ENCODE measurements around the gene PRKCQ.

Gene PRKCQ

GRCh38 chr10:6491841-6492609, 88.1 kb downstream of the PRKCQ start:
- DNase-seq (ENCODE audit: extremely low spot score), result no peak
- ChIA-PET POLR2A (no interaction called here), CTCF (no interaction called here)
- TF ChIP-seq ELF4 (IDR thresholded peaks at IDR 0.05) (no peak), HDGF (IDR thresholded peaks at IDR 0.05; ENCODE audit: borderline replicate concordance) (no peak), LEF1 (IDR thresholded peaks at IDR 0.05; ENCODE audit: borderline replicate concordance) (no peak), FOXM1 (IDR thresholded peaks at IDR 0.05; ENCODE audit: borderline replicate concordance) (no peak), FOXA1 (IDR thresholded peaks at IDR 0.05) (no peak), TARDBP (IDR thresholded peaks at IDR 0.05) (no peak), ARNT (IDR thresholded peaks at IDR 0.05) (no peak)

- ChIA-PET CTCF (no interaction called here), POLR2A (no interaction called here)
- TF ChIP-seq L3MBTL2 (conservative IDR thresholded peaks at IDR 0.05) (no peak), FOXK2 (IDR thresholded peaks at IDR 0.05) (no peak), HDGF (IDR thresholded peaks at IDR 0.05; ENCODE audit: borderline replicate concordance) (no peak), ZNF384 (IDR thresholded peaks at IDR 0.05) (no peak), SP1 (IDR thresholded peaks at IDR 0.05) (no peak), CTBP1 (IDR thresholded peaks at IDR 0.05; ENCODE audit: borderline replicate concordance) (no peak), PKNOX1 (IDR thresholded peaks at IDR 0.05) (no peak), TARDBP (IDR thresholded peaks at IDR 0.05) (no peak), LEF1 (IDR thresholded peaks at IDR 0.05; ENCODE audit: borderline replicate concordance) (no peak), ARNT (IDR thresholded peaks at IDR 0.05) (no peak)
- no peak for DNase-seq (ENCODE audit: extremely low spot score)
These were observed 89.5 kb downstream of the PRKCQ start for GRCh38 chr10:6490614-6491013.

DNA sequence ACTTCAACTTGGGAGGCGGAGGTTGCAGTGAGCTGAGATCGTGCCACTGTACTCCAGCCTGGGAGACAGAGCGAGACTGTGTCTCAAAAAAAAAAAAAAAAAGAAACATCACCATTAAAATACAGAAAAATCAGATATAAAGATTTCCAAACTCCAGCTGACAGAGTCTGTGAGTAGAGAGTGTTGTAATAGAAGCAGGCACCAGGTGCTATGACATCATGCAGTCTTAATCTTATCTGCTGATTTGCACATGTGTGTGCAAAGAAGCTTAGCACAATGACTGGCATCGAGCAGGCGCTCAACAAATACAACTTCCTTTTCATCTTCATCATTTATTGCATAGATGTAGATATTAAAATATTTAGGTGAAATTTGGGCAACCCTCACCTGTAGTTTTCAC, 92.2 kb downstream of the PRKCQ start:
- ChIA-PET CTCF (interaction anchor here (0.6 kb wide), 1 partner anchor 1089 kb away, joined by 3 read pairs; no protein-coding TSS in a partner anchor), POLR2A (no interaction called here)
- TF ChIP-seq SP1 (IDR thresholded peaks at IDR 0.05), result no peak
- no peak for TF ChIP-seq HDGF (IDR thresholded peaks at IDR 0.05; ENCODE audit: borderline replicate concordance)
- TF ChIP-seq SUZ12 (IDR thresholded peaks at IDR 0.05), result no peak
- no peak for TF ChIP-seq NFRKB (IDR thresholded peaks at IDR 0.05)
- no peak for TF ChIP-seq CTBP1 (IDR thresholded peaks at IDR 0.05; ENCODE audit: borderline replicate concordance)
- TF ChIP-seq TARDBP (IDR thresholded peaks at IDR 0.05), result no peak
- no peak for TF ChIP-seq LEF1 (IDR thresholded peaks at IDR 0.05; ENCODE audit: borderline replicate concordance)
- no peak for TF ChIP-seq BHLHE40 (IDR thresholded peaks at IDR 0.05; ENCODE audit: borderline replicate concordance)
- TF ChIP-seq PKNOX1 (IDR thresholded peaks at IDR 0.05), result no peak
- DNase-seq (ENCODE audit: extremely low spot score), result no peak

DNA sequence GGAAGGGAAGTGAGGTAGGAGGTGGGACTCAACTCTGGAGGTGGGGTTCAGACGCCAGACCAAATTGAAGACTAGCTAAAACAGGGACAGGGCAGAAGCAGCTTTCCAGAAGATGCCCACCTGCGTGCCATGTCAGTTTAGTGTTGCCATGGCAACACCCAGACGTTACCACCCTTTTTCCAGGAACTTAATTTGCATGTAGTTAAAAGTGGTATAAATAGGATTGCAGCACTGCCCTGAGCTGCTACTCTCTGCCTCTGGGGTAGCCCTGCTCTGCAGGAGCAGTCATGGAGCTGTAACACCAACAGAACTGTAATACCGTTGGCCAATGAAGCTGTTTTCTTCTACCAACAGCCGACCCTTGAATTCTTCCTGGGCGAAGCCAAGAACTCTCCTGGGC, 93.8 kb downstream of the PRKCQ start:
- POLR2A ChIA-PET, result no interaction called here

DNA sequence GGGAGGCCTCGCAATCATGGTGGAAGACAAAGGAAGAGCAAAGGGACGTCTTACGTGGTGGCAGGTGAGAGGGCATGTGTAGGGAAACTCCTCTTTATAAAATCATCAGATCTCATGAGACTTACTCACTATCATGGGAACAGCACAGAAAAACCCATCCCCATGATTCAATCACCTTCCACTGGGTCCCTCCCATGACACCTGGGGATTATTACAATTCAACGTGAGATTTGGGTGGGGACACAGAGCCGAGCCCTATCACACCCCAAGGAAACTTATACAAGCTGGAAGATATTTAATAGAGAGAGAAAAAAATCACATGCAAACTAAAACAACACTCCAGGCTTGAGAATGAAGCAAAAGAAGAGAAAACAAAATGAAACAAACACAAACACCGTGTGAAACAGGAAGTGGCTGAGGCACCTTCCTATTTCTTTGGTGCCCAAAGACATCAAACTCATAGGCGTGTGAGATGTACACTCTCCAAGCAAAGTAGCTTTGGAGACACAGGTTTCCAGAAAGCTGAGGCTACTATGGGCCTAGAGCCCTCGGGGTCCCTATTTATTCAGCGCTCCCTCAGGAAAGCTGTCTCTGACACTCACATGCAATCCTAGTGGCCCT, 97.2 kb downstream of the PRKCQ start:
- POLR2A ChIA-PET, result no interaction called here
- CTCF ChIA-PET, result no interaction called here
- no peak for DNase-seq (ENCODE audit: extremely low spot score)
- TF ChIP-seq ARNT (IDR thresholded peaks at IDR 0.05) (no peak), L3MBTL2 (conservative IDR thresholded peaks at IDR 0.05) (no peak), ZNF384 (IDR thresholded peaks at IDR 0.05) (no peak)

More for the DNA sequence above, 93.8 kb downstream of the PRKCQ start:
- CTCF ChIA-PET, result no interaction called here
- DNase-seq (ENCODE audit: extremely low spot score), result no peak
- no peak for TF ChIP-seq LEF1 (IDR thresholded peaks at IDR 0.05; ENCODE audit: borderline replicate concordance)
- no peak for TF ChIP-seq ELF4 (IDR thresholded peaks at IDR 0.05)
- no peak for TF ChIP-seq TARDBP (IDR thresholded peaks at IDR 0.05)
- TF ChIP-seq ZNF384 (IDR thresholded peaks at IDR 0.05), result no peak
- no peak for TF ChIP-seq PKNOX1 (IDR thresholded peaks at IDR 0.05)
- no peak for TF ChIP-seq BHLHE40 (IDR thresholded peaks at IDR 0.05; ENCODE audit: borderline replicate concordance)
- TF ChIP-seq SP1 (IDR thresholded peaks at IDR 0.05), result no peak
- TF ChIP-seq FOXA1 (IDR thresholded peaks at IDR 0.05), result no peak
- no peak for TF ChIP-seq NFRKB (IDR thresholded peaks at IDR 0.05)
- no peak for TF ChIP-seq L3MBTL2 (conservative IDR thresholded peaks at IDR 0.05)
- no peak for TF ChIP-seq SUZ12 (IDR thresholded peaks at IDR 0.05)
- no peak for TF ChIP-seq CTBP1 (IDR thresholded peaks at IDR 0.05; ENCODE audit: borderline replicate concordance)
- TF ChIP-seq FOXM1 (IDR thresholded peaks at IDR 0.05; ENCODE audit: borderline replicate concordance), result no peak
- no peak for TF ChIP-seq HDGF (IDR thresholded peaks at IDR 0.05; ENCODE audit: borderline replicate concordance)

DNA sequence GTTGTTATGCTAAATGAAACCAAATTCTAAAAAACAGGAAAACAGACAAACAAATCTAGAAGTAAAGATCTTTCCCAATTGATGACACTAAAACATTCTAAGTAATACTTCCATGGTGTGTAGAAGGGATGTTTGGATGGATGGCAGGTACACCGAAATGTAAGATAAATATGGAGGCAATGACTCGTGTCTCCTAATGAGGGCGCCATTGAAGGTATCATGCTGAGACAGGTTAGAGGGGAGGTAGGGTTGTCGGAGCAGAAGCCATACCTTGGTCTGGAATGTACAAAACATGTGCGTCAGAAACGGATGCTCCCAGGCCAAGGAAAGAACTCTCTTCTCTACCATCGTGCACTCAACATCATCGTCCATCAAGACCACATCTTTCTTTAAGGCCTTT, 101.4 kb downstream of the PRKCQ start:
- DNase-seq (ENCODE audit: extremely low spot score), result no peak
- no peak for TF ChIP-seq PKNOX1 (IDR thresholded peaks at IDR 0.05)
- TF ChIP-seq FOXM1 (IDR thresholded peaks at IDR 0.05; ENCODE audit: borderline replicate concordance), result no peak
- TF ChIP-seq BHLHE40 (IDR thresholded peaks at IDR 0.05; ENCODE audit: borderline replicate concordance), result no peak
- no peak for TF ChIP-seq SUZ12 (IDR thresholded peaks at IDR 0.05)
- TF ChIP-seq LEF1 (IDR thresholded peaks at IDR 0.05; ENCODE audit: borderline replicate concordance), result no peak
- no peak for TF ChIP-seq HDGF (IDR thresholded peaks at IDR 0.05; ENCODE audit: borderline replicate concordance)
- no peak for TF ChIP-seq SP1 (IDR thresholded peaks at IDR 0.05)
- TF ChIP-seq ZNF384 (IDR thresholded peaks at IDR 0.05), result no peak
- no peak for TF ChIP-seq FOXK2 (IDR thresholded peaks at IDR 0.05)
- no peak for TF ChIP-seq ARNT (IDR thresholded peaks at IDR 0.05)
- no peak for TF ChIP-seq L3MBTL2 (conservative IDR thresholded peaks at IDR 0.05)
- TF ChIP-seq ELF4 (IDR thresholded peaks at IDR 0.05), result no peak
- POLR2A ChIA-PET, result no interaction called here
- CTCF ChIA-PET, result no interaction called here

Data from HEK293T (cell line).